ENCODE results near the gene OGDHL.
"Not testable (repeated sequence)": the region's sequence is repeated elsewhere in the genome, so short reads cannot be mapped to it uniquely, and the experiment has no call there.

GRCh38 chr10:49772944-49773343 lies 10.8 kb upstream of the OGDHL start:
- not testable (repeated sequence) for TF ChIP-seq POLR2AphosphoS5, POLR2A (IDR thresholded peaks at IDR 0.05; ENCODE audit: low read depth, low read length)
